Liver (tissue), 3 donors: ENCODE measurements around the gene BSN.

Experiments used
- CTCF ChIP-seq: fragments of 150-350 bp; IDR thresholded peaks from 2 replicates; pipeline ENCODE4 v1.5.1; 2017; ENCODE audit warnings: improper control_type of control experiment, low read depth, low read length; ENCODE audit not compliant: missing input control
- EGR1 ChIP-seq, 2 donors: IDR thresholded peaks; 2 replicates each; pipeline ENCODE4 v1.6.1; 2016 to 2018; ENCODE audit warnings: antibody characterized with exemption in 2 of 2, low read depth in 2 of 2
- FOXA2 ChIP-seq: IDR thresholded peaks from 2 replicates; pipeline ENCODE4 v1.6.1; 2016; ENCODE audit warnings: antibody characterized with exemption
- JUND ChIP-seq, 2 donors: IDR thresholded peaks; 2 replicates each; pipeline ENCODE4 v1.6.1; 2016; ENCODE audit warnings: antibody characterized with exemption in 2 of 2
- MAX ChIP-seq: IDR thresholded peaks from 2 replicates; pipeline ENCODE4 v1.6.1; 2016; ENCODE audit warnings: antibody characterized with exemption
- RAD21 ChIP-seq, 2 donors: IDR thresholded peaks; 2 replicates each; pipeline ENCODE4 v1.6.1; 2016; ENCODE audit warnings: antibody characterized with exemption in 2 of 2, mild to moderate bottlenecking in 2 of 2
- REST ChIP-seq: IDR thresholded peaks from 2 replicates; pipeline ENCODE4 v1.6.1; 2016; ENCODE audit warnings: antibody characterized with exemption, mild to moderate bottlenecking
- SP1 ChIP-seq: IDR thresholded peaks from 2 replicates; pipeline ENCODE4 v1.6.1; 2018; ENCODE audit warnings: antibody characterized with exemption, mild to moderate bottlenecking
- TAF1 ChIP-seq: conservative IDR thresholded peaks from 2 replicates; pipeline ENCODE4 v1.6.1; 2016; ENCODE audit warnings: antibody characterized with exemption, mild to moderate bottlenecking
- YY1 ChIP-seq: IDR thresholded peaks from 2 replicates; pipeline ENCODE4 v1.6.1; 2016; ENCODE audit warnings: antibody characterized with exemption, mild to moderate bottlenecking
- ZBTB33 ChIP-seq: IDR thresholded peaks from 2 replicates; pipeline ENCODE4 v1.6.1; 2016; ENCODE audit warnings: antibody characterized with exemption
- donor health status: healthy.
- donor health status: healthy.

- no peak for TF ChIP-seq RAD21 (IDR thresholded peaks at IDR 0.05)
- no peak for TF ChIP-seq CTCF
- no peak for TF ChIP-seq TAF1
- TF ChIP-seq ZBTB33: no peak
- no peak for TF ChIP-seq JUND (IDR thresholded peaks at IDR 0.05)
- no peak for TF ChIP-seq SP1
- TF ChIP-seq REST: no peak
- no peak for TF ChIP-seq EGR1 (IDR thresholded peaks at IDR 0.05; ENCODE audit: low read depth in 2 of 2)
- TF ChIP-seq FOXA2: no peak
- TF ChIP-seq MAX: no peak
- no peak for TF ChIP-seq YY1
These were observed 73.4 kb downstream of the BSN start for GRCh38 chr3:49627634-49628033.
